Body of pancreas (tissue), 4 donors: Measurements from ENCODE around the gene DENND2A. TPM values are rescaled to one million over a fixed set of nuclear protein-coding genes. Genes with fewer than 3 reads are reported as not detected.

Experiments used
- ATAC-seq: fragments of 150-250 bp; one replicate; pipeline ENCODE4 v1.9.1; 2016
- DNase-seq, 4 donors: peaks; one replicate each; pipeline ENCODE4 v3.0.0-alpha.2; 2019
- H3K27ac ChIP-seq, 4 donors: fragments of 200-600 bp; sonication (generic); 1 replicate in 3 of 4; 2 replicates in 1 of 4; pipeline versions ENCODE4 v1.5.1 to v1.6.1; 2016 to 2019; ENCODE audit warnings: mild to moderate bottlenecking in 1 of 4, mixed read lengths in 1 of 4, moderate library complexity in 1 of 4
- H3K27me3 ChIP-seq, 2 donors: fragments of 200-600 bp; sonication (generic); one replicate each; pipeline ENCODE4 v1.6.0; 2016; ENCODE audit warnings: mild to moderate bottlenecking in 1 of 2
- H3K36me3 ChIP-seq, 2 donors: fragments of 200-600 bp; sonication (generic); replicated peaks in 1 of 2; 2 replicates each; pipeline ENCODE4 v1.5.1; 2016; ENCODE audit warnings: low read depth in 2 of 2; ENCODE audit not compliant: insufficient read depth in 1 of 2
- H3K4me1 ChIP-seq: fragments of 200-600 bp; sonication (generic); one replicate; pipeline ENCODE4 v1.6.0; 2016
- H3K4me3 ChIP-seq, 2 donors: fragments of 200-600 bp; sonication (generic); 1 replicate in 1 of 2; 2 replicates in 1 of 2; pipeline ENCODE4 v1.5.1; 2016 to 2019
- H3K9me3 ChIP-seq, 3 donors: fragments of 200-600 bp; sonication (generic); 1 replicate in 2 of 3; 2 replicates in 1 of 3; pipeline ENCODE4 v1.5.1; 2016
- POLR2A ChIP-seq, 3 donors: fragments of 450-650 bp; IDR thresholded peaks; one replicate each; pipeline ENCODE4 v1.6.1; 2016; ENCODE audit warnings: antibody characterized with exemption in 3 of 3, mild to moderate bottlenecking in 2 of 3
- WGBS, 2 donors: methylation state at CpG; one replicate each; pipeline ENCODE4 v1.1.5; 2017; 5-methylcytosine and 5-hydroxymethylcytosine counted together
- intact Hi-C: fragments of 100-400 bp; cut with DNase I; formaldehyde crosslinking; loops from one replicate; pipeline ENCODE4 v1.15.1; 2023
- total RNA-seq, 2 donors: library from RNA; depleted of rRNA; stranded (reverse); fragments of >200 nt; gene quantifications; one replicate each; pipeline ENCODE4 v1.1.0, GENCODE V29; 2016
- TF ChIP-seq, protein P1 (sequence below), 7 experiments: fragments of 450-650 bp in 4 of 7; fragments of 200-600 bp in 3 of 7; sonication (generic) in 3 of 7; IDR thresholded peaks; one replicate each; pipeline ENCODE4 v1.5.1; 2016 to 2019; ENCODE audit warnings: antibody characterized with exemption in 7 of 7

DENND2A gene
- total RNA-seq, 2 donors from 2014 or later: 2.6 to 7.3 TPM

GRCh38 chr7:140596519-140597427 lies 43.8 kb downstream of the DENND2A start:
- intact Hi-C loops: no loop called here
- no peaks in the 10 kb centered on the region for H3K4me1 ChIP-seq
- no peak overlapping the region for H3K27ac ChIP-seq
- ATAC-seq (no peak), DNase-seq (no peak)
- no peak overlapping the region for H3K4me3 ChIP-seq
- 58 to 72% methylated on average over 7 of the region's 7 CpGs for WGBS, 2 donors
- H3K9me3 ChIP-seq: no peaks in the 10 kb centered on the region
- TF ChIP-seq, protein P1, sequence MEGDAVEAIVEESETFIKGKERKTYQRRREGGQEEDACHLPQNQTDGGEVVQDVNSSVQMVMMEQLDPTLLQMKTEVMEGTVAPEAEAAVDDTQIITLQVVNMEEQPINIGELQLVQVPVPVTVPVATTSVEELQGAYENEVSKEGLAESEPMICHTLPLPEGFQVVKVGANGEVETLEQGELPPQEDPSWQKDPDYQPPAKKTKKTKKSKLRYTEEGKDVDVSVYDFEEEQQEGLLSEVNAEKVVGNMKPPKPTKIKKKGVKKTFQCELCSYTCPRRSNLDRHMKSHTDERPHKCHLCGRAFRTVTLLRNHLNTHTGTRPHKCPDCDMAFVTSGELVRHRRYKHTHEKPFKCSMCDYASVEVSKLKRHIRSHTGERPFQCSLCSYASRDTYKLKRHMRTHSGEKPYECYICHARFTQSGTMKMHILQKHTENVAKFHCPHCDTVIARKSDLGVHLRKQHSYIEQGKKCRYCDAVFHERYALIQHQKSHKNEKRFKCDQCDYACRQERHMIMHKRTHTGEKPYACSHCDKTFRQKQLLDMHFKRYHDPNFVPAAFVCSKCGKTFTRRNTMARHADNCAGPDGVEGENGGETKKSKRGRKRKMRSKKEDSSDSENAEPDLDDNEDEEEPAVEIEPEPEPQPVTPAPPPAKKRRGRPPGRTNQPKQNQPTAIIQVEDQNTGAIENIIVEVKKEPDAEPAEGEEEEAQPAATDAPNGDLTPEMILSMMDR (IDR thresholded peaks at IDR 0.05): no peak
- TF ChIP-seq POLR2A (IDR thresholded peaks at IDR 0.05): no peak
- H3K36me3 ChIP-seq: no peaks in the 10 kb centered on the region
- H3K27me3 ChIP-seq: no peaks in the 10 kb centered on the region

DNA sequence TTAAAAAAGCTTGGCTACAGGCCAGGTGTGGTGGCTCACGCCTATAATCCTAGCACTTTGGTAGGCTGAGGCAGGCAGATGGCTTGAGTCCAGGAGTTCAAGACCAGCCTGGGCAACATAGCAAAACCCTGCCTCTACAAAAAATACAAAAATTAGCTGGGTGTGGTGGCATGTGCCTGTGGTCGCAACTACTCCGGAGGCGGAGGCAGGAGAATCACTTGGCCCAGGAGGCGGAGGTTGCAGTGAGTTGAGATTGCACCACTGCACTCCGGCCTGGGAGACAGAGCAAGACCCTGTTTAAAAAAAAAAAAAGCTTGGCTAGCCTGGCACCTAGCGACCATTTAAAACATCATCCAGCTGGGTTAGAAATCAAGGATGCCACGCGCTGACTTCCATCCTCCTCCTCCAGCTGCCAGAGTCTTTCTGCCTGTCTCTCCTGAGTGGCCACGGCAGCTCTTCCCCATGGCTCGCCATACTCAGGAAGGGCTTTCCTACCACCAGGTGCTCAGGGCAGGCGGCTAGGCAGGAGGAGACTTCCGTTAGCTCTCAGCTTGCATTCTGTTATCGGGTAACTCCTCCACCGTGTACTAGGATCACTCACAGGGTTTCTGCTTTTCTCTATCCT lies 45.0 kb downstream of the DENND2A start:
- no peaks in the 10 kb centered on the region for H3K9me3 ChIP-seq
- no peak for DNase-seq
- no peak overlapping the region for H3K4me3 ChIP-seq
- no peaks in the 10 kb centered on the region for H3K36me3 ChIP-seq
- H3K27ac ChIP-seq: no peak overlapping the region
- ATAC-seq: no peak
- H3K4me1 ChIP-seq: no peaks in the 10 kb centered on the region
- TF ChIP-seq, protein P1 (IDR thresholded peaks at IDR 0.05): no peak
- TF ChIP-seq POLR2A (IDR thresholded peaks at IDR 0.05): no peak
- intact Hi-C loops: no loop called here
- no peaks in the 10 kb centered on the region for H3K27me3 ChIP-seq
- 85 to 86% methylated on average over 14 to 15 of the region's 15 CpGs for WGBS, 2 donors

- DNase-seq: no peak
Observed at GRCh38 chr7:140594131-140594691, 46.4 kb downstream of the DENND2A start.

GRCh38 chr7:140593672-140593982 lies 47.0 kb downstream of the DENND2A start:
- H3K27me3 ChIP-seq: no peaks in the 10 kb centered on the region
- no peaks in the 10 kb centered on the region for H3K9me3 ChIP-seq
- 81 to 85% methylated on average over 4 of the region's 4 CpGs for WGBS, 2 donors
- intact Hi-C loops: no loop called here
- DNase-seq (no peak), ATAC-seq (no peak)
- TF ChIP-seq, protein P1 (IDR thresholded peaks at IDR 0.05): no peak
- TF ChIP-seq POLR2A (IDR thresholded peaks at IDR 0.05): no peak
- no peak overlapping the region for H3K4me3 ChIP-seq
- no peak overlapping the region for H3K27ac ChIP-seq
- no peaks in the 10 kb centered on the region for H3K4me1 ChIP-seq
- H3K36me3 ChIP-seq: no peaks in the 10 kb centered on the region

More at GRCh38 chr7:140594131-140594691, 46.4 kb downstream of the DENND2A start:
- H3K36me3 ChIP-seq: no peaks in the 10 kb centered on the region
- no peaks in the 10 kb centered on the region for H3K27me3 ChIP-seq
- no peak overlapping the region for H3K27ac ChIP-seq
- no peaks in the 10 kb centered on the region for H3K4me1 ChIP-seq
- intact Hi-C loops: no loop called here
- no peaks in the 10 kb centered on the region for H3K9me3 ChIP-seq
- ATAC-seq: no peak
- TF ChIP-seq POLR2A (IDR thresholded peaks at IDR 0.05): no peak
- TF ChIP-seq, protein P1 (IDR thresholded peaks at IDR 0.05): no peak
- 88 to 92% methylated on average over 13 of the region's 13 CpGs for WGBS, 2 donors
- no peak overlapping the region for H3K4me3 ChIP-seq
